Activated naive CD4-positive, alpha-beta T cell treated with anti-CD3 and anti-CD28 coated beads, Interleukin-2, amount 50 U/mL, for 24 hours (primary cell): Measurements from ENCODE around the gene HECTD4.
A peak's percentile ranks its signal among the peaks of the same experiment; 100 is the strongest.

Source experiments
- H3K27ac Mint-ChIP-seq: one replicate; pipeline ENCODE4 v1.8.0; 2021; ENCODE audit warnings: mild to moderate bottlenecking, mixed read lengths
- H3K27me3 Mint-ChIP-seq: one replicate; pipeline ENCODE4 v1.8.0; 2021; ENCODE audit warnings: mixed read lengths
- H3K36me3 Mint-ChIP-seq: one replicate; pipeline ENCODE4 v1.8.0; 2021; ENCODE audit warnings: mixed read lengths
- H3K4me1 Mint-ChIP-seq: one replicate; pipeline ENCODE4 v1.8.0; 2021; ENCODE audit warnings: mixed read lengths
- H3K4me3 Mint-ChIP-seq: one replicate; pipeline ENCODE4 v1.8.0; 2021; ENCODE audit warnings: mild to moderate bottlenecking, mixed read lengths
- H3K9me3 Mint-ChIP-seq: one replicate; pipeline ENCODE4 v1.8.0; 2021; ENCODE audit warnings: mixed read lengths

The HECTD4 gene

DNA sequence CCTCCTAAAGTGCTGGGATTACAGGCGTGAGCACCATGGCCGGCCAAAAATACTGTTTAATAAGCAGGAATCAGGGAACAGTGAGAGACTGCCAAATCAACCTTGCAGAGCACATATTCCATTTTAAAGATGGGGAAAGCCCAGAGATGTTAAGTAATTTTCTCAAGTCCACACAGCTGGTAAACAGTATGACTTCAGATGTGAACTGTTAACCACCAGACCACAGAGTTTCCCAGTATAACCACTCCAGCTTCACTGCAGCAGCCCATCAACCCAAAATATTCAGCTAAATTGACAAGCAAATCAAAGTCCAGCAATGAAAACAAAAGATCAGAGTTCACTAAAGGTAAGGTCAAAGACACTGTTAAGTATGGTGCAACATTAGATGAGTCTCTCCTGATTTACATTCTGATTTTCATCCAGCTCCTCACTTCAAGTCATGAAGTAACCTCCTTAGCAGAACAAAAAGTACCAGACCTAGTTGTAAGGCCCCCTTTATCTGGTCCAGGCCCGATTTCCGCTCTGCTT lies 174.8 kb downstream of the HECTD4 start:
- no peaks in the 10 kb centered on the region for H3K27me3 Mint-ChIP-seq
- no peak overlapping the region for H3K4me3 Mint-ChIP-seq
- peaks cover 25% of the 10 kb centered on the region for H3K36me3 Mint-ChIP-seq
- no peaks in the 10 kb centered on the region for H3K9me3 Mint-ChIP-seq
- H3K4me1 Mint-ChIP-seq: no peaks in the 10 kb centered on the region
- H3K27ac Mint-ChIP-seq: no peak overlapping the region

DNA sequence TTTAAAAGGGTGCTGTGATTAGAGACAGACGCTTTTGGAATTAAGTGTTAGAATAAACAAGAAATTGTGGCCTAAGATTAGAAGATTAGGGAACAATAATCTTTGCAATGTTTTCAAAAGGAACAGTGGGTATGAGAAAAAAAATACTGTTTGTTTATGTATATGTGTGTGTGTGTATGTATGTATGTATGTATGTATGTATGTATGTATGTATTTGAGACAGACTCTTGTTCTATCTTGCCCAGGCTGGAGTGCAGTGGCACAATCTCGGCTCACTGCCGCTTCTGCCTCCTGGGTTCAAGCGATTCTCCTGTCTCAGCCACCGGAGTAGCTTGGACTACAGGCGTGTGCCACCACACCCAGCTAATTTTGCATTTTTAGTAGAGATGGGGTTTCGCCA lies 175.3 kb downstream of the HECTD4 start:
- Mint-ChIP-seq H3K4me3 (no peak overlapping the region), H3K9me3 (no peaks in the 10 kb centered on the region), H3K27ac (no peak overlapping the region), H3K36me3 (peaks cover 25% of the 10 kb centered on the region), H3K27me3 (no peaks in the 10 kb centered on the region), H3K4me1 (no peaks in the 10 kb centered on the region)

DNA sequence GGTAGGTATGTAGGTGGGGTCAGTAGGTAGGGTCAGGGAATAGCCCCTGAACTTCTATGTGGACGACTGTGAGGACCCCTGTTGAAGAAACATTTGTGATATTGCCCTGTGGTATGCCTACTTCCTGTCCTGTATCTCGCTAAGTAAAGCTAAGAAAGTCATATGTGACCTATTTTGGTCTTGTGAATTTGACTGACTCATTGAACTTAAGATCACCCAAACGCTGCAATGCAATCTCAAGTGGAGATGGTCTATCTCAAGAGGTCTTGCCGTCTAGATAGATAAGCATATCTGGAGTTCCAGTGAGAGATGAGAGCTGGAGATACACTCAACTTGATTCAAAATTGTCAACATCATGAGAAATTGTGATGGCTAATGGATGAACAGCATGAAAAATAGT lies 183.1 kb downstream of the HECTD4 start:
- peaks cover 11% of the 10 kb centered on the region for H3K36me3 Mint-ChIP-seq
- H3K4me1 Mint-ChIP-seq: no peaks in the 10 kb centered on the region
- no peaks in the 10 kb centered on the region for H3K9me3 Mint-ChIP-seq
- H3K27ac Mint-ChIP-seq: no peak overlapping the region
- no peaks in the 10 kb centered on the region for H3K27me3 Mint-ChIP-seq
- no peak overlapping the region for H3K4me3 Mint-ChIP-seq

DNA sequence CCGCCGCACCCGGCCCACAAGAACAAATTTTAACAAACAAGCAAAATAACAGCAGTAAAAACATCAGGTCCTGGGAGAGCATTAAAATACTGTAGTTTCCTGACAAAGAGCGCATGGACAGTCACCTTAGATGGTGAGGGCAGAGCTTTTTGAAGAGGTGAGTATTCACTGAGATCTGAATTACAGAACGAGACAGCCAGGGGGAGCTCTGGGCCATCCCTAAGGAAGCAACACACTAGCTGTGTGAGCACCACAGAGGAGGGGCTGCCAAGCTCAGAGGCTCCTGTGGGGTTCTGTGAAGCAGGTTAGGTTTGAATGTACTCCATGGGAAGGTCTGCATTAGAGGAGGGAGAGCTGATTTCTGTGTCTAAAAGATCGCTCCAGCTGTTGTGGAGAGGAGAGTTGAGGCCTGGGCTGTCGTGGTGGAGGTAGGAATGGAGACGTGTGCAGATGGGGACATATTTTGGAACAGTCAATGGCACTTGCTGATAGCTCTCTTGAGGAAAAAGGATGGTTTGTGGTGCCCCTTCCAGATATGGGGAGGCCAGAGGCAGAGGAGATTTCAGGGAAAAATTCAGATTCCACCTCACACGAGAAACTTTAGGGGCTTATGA lies 184.0 kb downstream of the HECTD4 start:
- Mint-ChIP-seq H3K36me3 (peaks cover 10% of the 10 kb centered on the region), H3K9me3 (no peaks in the 10 kb centered on the region), H3K4me1 (no peaks in the 10 kb centered on the region), H3K4me3 (no peak overlapping the region), H3K27ac (peak overlapping the region; percentile 4), H3K27me3 (no peaks in the 10 kb centered on the region)

DNA sequence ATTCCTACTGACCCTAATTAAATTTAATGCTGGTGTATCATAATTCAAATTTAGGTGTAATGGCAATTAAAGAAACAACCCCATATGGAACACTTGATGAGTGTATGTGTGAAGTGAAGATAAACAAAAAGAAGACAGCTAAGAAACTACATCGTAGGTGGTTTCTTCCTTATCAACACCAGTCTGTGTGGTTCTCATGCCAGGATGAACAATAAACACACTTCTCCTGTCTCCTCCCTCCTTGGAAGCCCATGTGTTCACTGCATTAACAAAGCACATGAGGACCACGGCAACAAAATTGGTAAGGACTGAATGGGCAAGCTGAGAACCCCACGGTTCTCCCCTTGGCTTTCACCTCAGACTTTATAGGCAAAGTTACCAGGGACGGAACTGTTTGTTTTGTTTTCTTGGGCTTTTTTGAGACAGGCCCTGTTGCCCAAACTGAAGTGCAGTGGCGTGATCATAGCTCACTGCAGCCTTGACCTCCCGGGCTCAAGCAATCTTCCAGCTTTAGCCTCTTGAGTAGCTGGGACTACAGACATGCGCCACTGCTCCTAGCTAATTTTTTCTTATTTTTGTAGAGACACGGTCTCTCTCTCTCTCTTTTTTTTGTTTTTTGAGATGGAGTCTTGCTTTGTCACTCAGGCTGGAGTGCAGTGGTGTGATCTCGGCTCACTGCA lies 185.9 kb downstream of the HECTD4 start:
- Mint-ChIP-seq H3K9me3 (no peaks in the 10 kb centered on the region), H3K27me3 (no peaks in the 10 kb centered on the region), H3K4me3 (no peak overlapping the region), H3K27ac (no peak overlapping the region), H3K4me1 (no peaks in the 10 kb centered on the region), H3K36me3 (peaks cover 12% of the 10 kb centered on the region)

DNA sequence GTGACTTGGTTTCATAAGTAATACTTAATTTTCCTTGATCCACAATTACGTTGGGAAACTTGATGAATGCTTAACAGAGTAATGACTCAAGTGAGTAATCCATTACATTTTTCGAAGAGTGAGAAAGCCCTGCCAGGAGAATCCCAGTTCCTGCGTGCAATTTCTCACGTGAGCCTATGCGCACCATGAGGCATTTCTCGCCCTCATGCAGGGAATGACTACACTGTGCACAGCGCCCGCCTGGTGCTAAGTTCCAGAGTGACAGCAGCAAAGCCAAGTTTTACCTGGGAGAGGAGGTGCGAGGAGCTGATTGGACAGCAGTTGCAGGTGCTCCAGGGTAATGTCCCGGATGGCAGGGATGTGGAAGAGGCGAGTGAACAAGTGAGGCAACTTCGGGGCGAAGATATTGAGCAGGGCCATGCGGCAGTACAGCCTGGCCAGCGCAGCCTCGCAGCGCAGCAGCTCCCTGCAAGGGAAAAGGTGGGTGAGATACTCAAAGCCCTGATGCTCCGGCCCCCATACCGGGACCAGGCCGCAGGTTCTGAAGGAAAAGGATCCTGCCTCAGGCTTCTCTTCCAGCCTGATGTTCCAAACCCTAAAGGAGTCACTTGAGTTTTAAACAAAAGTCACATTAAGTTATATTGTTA lies 187.5 kb downstream of the HECTD4 start:
- H3K4me1 Mint-ChIP-seq: no peaks in the 10 kb centered on the region
- no peak overlapping the region for H3K27ac Mint-ChIP-seq
- H3K4me3 Mint-ChIP-seq: no peak overlapping the region
- peaks cover 8% of the 10 kb centered on the region for H3K36me3 Mint-ChIP-seq
- H3K27me3 Mint-ChIP-seq: no peaks in the 10 kb centered on the region
- no peaks in the 10 kb centered on the region for H3K9me3 Mint-ChIP-seq

DNA sequence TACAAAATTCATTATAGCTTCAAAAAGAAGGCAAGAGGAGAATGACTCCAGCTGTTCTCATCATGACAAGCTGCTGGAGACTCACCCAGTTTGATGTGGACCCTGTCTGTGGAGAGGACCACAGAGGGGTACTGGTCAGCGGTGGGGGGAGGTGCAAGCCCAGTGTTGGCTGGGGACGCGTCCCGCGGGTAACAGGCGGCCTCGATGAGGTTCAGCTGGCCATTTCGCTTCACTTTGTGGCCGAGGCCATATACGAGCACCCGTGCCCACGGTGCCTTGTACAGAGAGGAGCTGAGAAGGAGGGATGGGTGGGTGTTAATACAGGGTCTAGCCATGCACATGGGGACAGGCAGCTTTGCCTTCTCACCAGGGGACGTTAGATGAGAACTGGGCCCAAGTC lies 189.8 kb downstream of the HECTD4 start:
- Mint-ChIP-seq H3K4me3 (no peak overlapping the region), H3K4me1 (no peaks in the 10 kb centered on the region), H3K27ac (no peak overlapping the region), H3K36me3 (peaks cover 6% of the 10 kb centered on the region), H3K9me3 (no peaks in the 10 kb centered on the region), H3K27me3 (no peaks in the 10 kb centered on the region)

DNA sequence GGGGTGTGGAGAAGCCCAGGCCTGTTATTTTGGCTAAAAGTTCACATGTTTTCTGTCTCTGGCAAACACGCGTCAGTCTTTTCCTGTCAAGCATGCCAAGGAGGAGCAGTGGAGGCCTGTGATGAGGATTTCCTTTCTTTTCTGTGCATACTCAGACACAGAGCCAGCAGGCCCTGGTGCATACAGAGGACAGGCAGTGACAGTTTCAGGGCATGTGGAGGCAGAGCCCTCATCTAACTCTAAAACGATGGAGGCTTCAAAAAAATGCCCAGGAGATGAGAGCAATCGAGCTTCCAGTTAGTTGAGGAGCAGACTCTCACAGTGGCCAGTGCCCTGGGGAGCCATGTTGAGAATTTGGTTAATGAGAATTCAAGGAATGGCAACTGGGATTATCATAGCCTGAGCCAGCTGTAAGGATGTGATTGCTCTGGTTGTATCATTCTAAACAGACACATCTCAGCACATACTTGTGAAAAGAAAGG lies 190.3 kb downstream of the HECTD4 start:
- H3K4me3 Mint-ChIP-seq: no peak overlapping the region
- H3K4me1 Mint-ChIP-seq: no peaks in the 10 kb centered on the region
- H3K9me3 Mint-ChIP-seq: no peaks in the 10 kb centered on the region
- no peak overlapping the region for H3K27ac Mint-ChIP-seq
- no peaks in the 10 kb centered on the region for H3K27me3 Mint-ChIP-seq
- H3K36me3 Mint-ChIP-seq: peaks cover 6% of the 10 kb centered on the region

DNA sequence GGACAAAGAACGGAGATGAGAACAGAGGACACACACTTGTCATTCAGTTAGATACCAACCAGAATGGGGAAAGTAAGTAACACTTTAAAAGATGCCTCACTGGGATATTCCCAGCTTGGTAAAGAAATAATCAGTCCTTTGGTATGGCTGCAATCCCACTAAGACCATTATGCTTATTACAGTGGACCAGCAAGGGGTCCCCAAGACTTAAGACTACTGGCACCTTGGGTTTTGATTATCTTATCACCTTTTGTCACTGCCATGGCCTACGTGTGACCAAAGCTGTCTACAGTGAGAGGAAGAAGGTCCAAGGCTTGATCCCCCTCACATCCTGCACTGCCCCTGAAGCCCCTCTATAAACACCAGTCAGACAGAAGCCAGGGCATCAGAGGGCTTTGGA lies 191.0 kb downstream of the HECTD4 start:
- Mint-ChIP-seq H3K9me3 (no peaks in the 10 kb centered on the region), H3K4me1 (no peaks in the 10 kb centered on the region), H3K27ac (no peak overlapping the region), H3K36me3 (peaks cover 6% of the 10 kb centered on the region), H3K4me3 (no peak overlapping the region), H3K27me3 (no peaks in the 10 kb centered on the region)

DNA sequence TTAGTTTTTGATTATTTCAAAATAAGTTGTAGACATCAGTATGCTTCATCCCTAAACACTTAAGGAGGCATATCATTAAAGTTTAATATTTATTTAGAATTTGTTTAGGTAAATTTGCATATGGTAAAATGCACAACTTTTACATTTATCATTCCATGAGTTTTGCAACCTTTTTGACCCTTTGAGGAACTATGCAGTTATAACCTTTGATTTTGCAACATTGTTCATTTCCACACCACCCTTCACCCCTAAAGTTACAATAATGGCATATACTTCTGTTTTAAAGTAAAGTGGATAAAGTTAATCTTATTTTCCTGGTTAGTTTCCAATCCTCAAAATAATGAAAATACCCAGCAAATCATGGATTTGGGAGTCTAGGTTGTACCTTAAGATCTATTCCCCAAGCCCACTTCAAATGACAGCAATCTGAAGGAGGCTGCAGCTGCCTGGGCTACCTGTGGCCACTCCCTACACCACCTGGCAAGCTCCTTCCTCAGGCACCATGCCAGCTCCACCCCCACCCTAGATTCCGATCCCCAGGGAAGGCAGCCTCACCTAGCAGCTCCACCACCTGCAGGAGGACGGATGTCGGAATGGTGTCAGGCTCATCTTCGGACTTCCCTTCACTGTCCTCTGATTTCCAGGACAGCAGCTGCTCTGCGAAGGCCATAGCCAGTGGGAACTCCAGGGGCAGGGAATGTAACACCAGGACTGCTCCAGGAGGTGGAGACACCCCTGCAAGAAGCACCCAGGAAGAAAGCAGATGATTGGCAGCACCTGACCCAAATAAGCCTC lies 191.8 kb downstream of the HECTD4 start:
- no peak overlapping the region for H3K4me3 Mint-ChIP-seq
- no peaks in the 10 kb centered on the region for H3K9me3 Mint-ChIP-seq
- H3K36me3 Mint-ChIP-seq: peaks cover 6% of the 10 kb centered on the region
- no peaks in the 10 kb centered on the region for H3K27me3 Mint-ChIP-seq
- H3K4me1 Mint-ChIP-seq: no peaks in the 10 kb centered on the region
- no peak overlapping the region for H3K27ac Mint-ChIP-seq

DNA sequence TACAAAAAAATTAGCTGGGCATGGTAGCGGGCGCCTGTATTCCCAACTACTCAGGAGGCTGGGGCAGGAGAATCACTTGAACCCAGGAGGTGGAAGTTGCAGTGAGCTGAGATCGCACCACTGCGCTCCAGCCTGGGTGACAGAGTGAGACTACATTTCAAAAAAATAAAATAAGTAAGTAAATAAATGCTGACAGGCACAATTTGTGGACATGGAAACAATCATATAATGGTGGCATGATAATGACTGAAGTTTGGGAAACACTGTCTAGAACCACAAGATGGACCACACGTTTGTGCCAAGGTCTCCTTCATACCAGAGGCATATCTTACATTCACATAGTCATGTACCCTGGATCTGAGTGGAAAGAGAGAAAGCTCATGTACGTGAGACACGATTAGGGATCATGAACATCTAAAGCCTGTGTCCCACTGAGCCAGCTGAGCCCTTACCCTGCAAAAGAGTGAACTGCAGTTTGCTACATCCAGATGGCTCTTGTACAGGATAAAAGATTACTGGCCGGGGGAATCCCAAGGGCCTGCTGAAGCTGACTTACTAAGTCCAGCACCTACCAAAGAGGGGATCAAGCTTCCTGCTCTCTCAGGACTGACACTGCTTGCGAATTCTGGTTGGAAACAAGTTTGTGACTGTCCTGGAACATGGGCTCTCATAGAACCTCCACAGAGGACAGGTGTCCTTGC lies 194.0 kb downstream of the HECTD4 start:
- H3K4me3 Mint-ChIP-seq: no peak overlapping the region
- peaks cover 6% of the 10 kb centered on the region for H3K36me3 Mint-ChIP-seq
- no peaks in the 10 kb centered on the region for H3K4me1 Mint-ChIP-seq
- no peak overlapping the region for H3K27ac Mint-ChIP-seq
- no peaks in the 10 kb centered on the region for H3K9me3 Mint-ChIP-seq
- no peaks in the 10 kb centered on the region for H3K27me3 Mint-ChIP-seq

DNA sequence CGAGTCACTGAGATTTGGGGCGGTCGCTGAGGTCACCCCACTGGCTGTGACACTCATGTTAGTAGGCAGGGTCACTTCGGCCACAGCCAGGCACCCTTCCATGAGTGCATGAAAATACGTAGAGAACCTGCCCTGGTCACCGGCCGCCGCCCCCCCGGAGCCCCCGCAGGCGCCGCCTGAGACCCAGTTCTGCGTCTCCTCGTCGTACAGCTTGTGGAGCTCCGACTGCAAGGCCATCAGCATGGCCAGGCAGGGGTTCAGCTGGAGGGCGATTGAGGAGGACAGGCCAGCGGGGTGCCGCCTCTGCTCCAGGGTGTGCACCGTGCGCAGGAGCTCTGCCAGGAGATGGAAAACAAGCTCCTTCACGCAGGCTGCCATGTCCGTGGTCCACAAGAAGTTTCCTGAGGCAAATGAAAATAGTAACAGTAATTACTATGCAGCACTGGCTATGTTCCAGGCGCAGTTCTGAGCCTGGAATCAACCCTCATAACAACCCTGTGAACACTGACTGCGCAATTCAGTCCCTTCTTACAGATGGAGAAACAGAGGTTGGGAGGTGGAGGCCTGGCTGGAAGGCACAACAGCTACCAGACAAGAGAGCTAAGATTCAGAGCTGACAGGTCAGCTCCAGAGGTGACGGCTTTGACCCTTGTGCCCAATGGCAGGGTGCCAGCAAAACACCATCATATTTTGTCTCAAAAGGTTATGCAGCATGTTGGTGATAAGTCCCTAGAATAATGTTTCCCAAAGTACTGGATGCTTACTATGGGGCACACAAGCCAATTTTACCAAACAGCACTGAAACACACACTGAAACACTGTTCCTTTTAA lies 196.9 kb downstream of the HECTD4 start:
- Mint-ChIP-seq H3K4me3 (no peak overlapping the region), H3K27ac (no peak overlapping the region), H3K9me3 (no peaks in the 10 kb centered on the region), H3K36me3 (peaks cover 1% of the 10 kb centered on the region), H3K27me3 (no peaks in the 10 kb centered on the region), H3K4me1 (no peaks in the 10 kb centered on the region)

DNA sequence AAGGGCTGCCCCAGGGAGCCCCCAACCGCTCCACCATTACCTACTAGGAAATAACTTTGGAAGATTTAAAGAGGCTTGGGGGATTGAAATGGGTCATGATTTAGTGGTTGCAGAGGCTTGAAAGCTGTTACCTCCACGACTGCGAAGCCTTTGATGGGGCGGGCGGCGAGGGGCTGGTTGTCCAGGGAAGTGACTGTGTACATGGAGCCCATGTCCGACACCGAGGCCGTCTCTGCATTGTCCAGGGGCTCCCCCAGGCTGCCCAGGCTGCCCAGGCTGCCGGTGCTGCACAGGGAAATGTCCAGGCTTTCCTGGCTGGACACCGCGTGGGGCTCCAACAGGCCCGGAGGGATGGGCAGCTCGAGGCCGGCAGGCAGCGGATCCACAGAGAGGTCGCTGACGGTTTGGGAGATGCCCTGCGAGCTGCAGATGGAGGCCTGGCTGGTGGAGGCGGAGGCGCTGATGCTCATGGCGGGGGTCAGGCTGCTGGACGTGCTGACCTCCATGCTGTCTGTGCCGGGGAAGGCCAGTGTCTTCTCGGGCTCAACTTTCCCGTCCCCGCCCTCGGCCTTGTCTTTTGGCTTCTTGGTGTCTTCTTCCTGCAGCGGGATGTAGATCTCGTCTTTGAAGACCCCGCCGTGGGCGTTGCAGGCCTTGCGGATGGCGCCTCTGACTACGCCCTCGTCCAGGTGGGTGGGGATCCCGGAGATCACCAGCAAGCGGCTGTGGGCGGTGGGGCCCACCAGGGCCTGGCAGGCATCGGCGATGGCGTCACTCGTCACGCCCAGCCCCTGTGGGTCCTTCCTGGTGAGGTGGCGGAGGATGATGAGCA lies 198.0 kb downstream of the HECTD4 start:
- no peak overlapping the region for H3K4me3 Mint-ChIP-seq
- no peaks in the 10 kb centered on the region for H3K9me3 Mint-ChIP-seq
- H3K27me3 Mint-ChIP-seq: no peaks in the 10 kb centered on the region
- no peak overlapping the region for H3K27ac Mint-ChIP-seq
- H3K36me3 Mint-ChIP-seq: peaks cover 1% of the 10 kb centered on the region
- H3K4me1 Mint-ChIP-seq: no peaks in the 10 kb centered on the region
